HepG2 (cell line): ENCODE data around the gene EPX. TPM values are rescaled to one million over a fixed set of nuclear protein-coding genes. Genes with fewer than 3 reads are reported as not detected.

Experiments used
- ATM ChIP-seq: fragments of 450-650 bp; IDR thresholded peaks from 2 replicates; pipeline ENCODE4 v1.7.1; 2017; ENCODE audit warnings: mild to moderate bottlenecking, borderline replicate concordance
- HOXA3 ChIP-seq: sonication (generic); formaldehyde crosslinking; IDR thresholded peaks from 2 replicates; pipeline ENCODE4 v1.5.0; 2020; ENCODE audit warnings: missing genetic modification reagents
- KAT8 ChIP-seq: IDR thresholded peaks from 2 replicates; pipeline ENCODE4 v1.6.1; 2016; ENCODE audit warnings: missing genetic modification reagents, missing compliant biosample characterization
- NFATC3 ChIP-seq: sonication (generic); formaldehyde crosslinking; IDR thresholded peaks from 2 replicates; pipeline ENCODE4 v1.5.1; 2020; ENCODE audit warnings: mild to moderate bottlenecking, missing genetic modification reagents
- NFKB2 ChIP-seq: sonication (generic); formaldehyde crosslinking; IDR thresholded peaks from 2 replicates; pipeline ENCODE4 v1.4.0; 2020; ENCODE audit warnings: missing genetic modification reagents, borderline replicate concordance
- PCBP2 ChIP-seq: fragments of 200-400 bp; formaldehyde crosslinking; optimal IDR thresholded peaks from 2 replicates; pipeline ENCODE3; 2018; ENCODE audit warnings: low read length, low read depth; ENCODE audit not compliant: poor library complexity, severe bottlenecking
- PHF21A ChIP-seq: sonication (generic); formaldehyde crosslinking; IDR thresholded peaks from 2 replicates; pipeline ENCODE4 v1.5.0; 2020; ENCODE audit warnings: mild to moderate bottlenecking, missing genetic modification reagents
- PHF5A ChIP-seq: IDR thresholded peaks from one replicate; pipeline ENCODE4 v1.6.1; 2018; ENCODE audit warnings: low read depth, missing genetic modification reagents; ENCODE audit not compliant: unreplicated experiment
- PHF8 ChIP-seq: sonication (generic); formaldehyde crosslinking; IDR thresholded peaks from 2 replicates; pipeline ENCODE4 v1.5.0; 2020; ENCODE audit warnings: missing genetic modification reagents
- SP1 ChIP-seq, 2 experiments: fragments of 450-650 bp in 1 of 2; sonication (generic) in 1 of 2; formaldehyde crosslinking in 1 of 2; IDR thresholded peaks; 2 replicates each; pipeline versions ENCODE4 v1.4.0 to v1.6.1; 2016 to 2020; ENCODE audit warnings: missing genetic modification reagents in 1 of 2
- ZFP36L2 ChIP-seq: sonication (generic); formaldehyde crosslinking; IDR thresholded peaks from 2 replicates; pipeline ENCODE4 v1.4.0; 2020; ENCODE audit warnings: missing genetic modification reagents
- ZNF205 ChIP-seq: IDR thresholded peaks from 2 replicates; pipeline ENCODE4 v1.6.1; 2018; ENCODE audit warnings: missing biosample characterization, missing genetic modification reagents
- ZNF614 ChIP-seq: IDR thresholded peaks from 2 replicates; pipeline ENCODE4 v1.6.1; 2018; ENCODE audit warnings: missing biosample characterization, missing genetic modification reagents, inconsistent platforms, borderline replicate concordance
- ZNF747 ChIP-seq: sonication (generic); formaldehyde crosslinking; IDR thresholded peaks from 2 replicates; pipeline ENCODE4 v1.8.1; 2023; ENCODE audit warnings: missing genetic modification reagents, mild to moderate bottlenecking, borderline replicate concordance
- polyA plus RNA-seq, 8 experiments: library from polyadenylated mRNA; depleted of rRNA in 3 of 8; stranded (reverse) in 7 of 8; unstranded in 1 of 8; fragments of >200 nt; fragmentation: Illumina TruSeq in 4 of 8; extraction: Trizol in 4 of 8; gene quantifications; 2 replicates each; pipeline versions ENCODE4 v1.2.1 to v1.2.3, GENCODE V29; 2011 to 2016; ENCODE audit warnings: low read depth in 4 of 8, missing spikeins in 1 of 8, mixed read lengths in 1 of 8; ENCODE audit not compliant: insufficient read depth in 1 of 8
- total RNA-seq, 5 experiments: library from RNA; depleted of rRNA; stranded (reverse); fragments of >200 nt; fragmentation: Illumina TruSeq; extraction: Trizol; gene quantifications; 2 replicates each; pipeline ENCODE4 v1.2.3, GENCODE V29; 2016; ENCODE audit warnings: low read depth in 1 of 5
- TF ChIP-seq, protein P1 (sequence below): fragments of 450-650 bp; IDR thresholded peaks from 2 replicates; pipeline ENCODE4 v1.6.1; 2016
- TF ChIP-seq, protein P2 (sequence below): sonication (generic); formaldehyde crosslinking; IDR thresholded peaks from 2 replicates; pipeline ENCODE4 v1.5.0; 2020; ENCODE audit warnings: mild to moderate bottlenecking, missing genetic modification reagents
- TF ChIP-seq, protein P3 (sequence below): sonication (generic); formaldehyde crosslinking; IDR thresholded peaks from 2 replicates; pipeline ENCODE4 v1.4.0; 2020; ENCODE audit warnings: missing genetic modification reagents
- TF ChIP-seq, protein P4 (sequence below): sonication (generic); formaldehyde crosslinking; IDR thresholded peaks from 2 replicates; pipeline ENCODE4 v1.4.0; 2020; ENCODE audit warnings: missing genetic modification reagents, borderline replicate concordance

Gene EPX
- total and polyA plus RNA-seq, 2 of the 13 experiments (the other 11 are each of a cell fraction or from before 2014, with no cell fraction given): not detected

DNA sequence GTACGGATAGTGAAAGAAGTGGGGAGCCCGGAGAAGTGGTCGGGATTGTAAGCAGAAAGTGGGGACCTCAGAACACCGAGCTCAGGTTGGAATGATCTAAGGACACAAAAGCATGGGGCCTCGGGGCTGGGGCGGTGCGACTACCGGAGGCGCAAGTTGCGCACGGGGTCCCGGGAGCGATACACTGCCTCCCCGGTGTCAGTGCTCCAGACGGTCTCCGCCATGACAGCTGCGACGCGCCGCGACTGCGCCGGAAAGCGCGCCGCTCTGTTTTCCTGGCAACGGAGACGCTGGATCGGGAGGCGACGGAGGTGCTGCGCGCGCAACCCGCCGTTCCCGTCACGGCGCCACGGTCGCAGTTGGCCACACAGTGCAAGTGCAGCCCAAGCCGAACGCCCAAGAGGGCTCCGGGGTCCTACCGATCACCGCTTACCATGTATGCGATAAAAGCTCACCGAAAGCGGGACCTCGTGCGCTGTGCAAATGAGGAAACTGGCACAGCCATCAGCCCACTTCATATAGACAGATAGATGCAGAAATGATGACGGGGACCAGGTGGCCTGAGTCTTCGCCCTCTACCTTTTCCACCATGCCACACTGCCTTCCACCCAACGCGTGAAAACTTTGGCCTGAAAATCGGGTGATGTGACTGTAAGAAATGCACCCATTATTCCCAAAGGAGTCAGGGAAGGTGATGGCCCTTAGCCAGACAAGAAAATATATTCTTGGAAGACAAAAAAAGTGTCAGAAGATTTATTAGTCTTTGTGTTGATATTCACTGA, 26.7 kb downstream of the EPX start, which contains the start of gene MKS1 (continued):
- TF ChIP-seq PHF21A (peak; percentile 46; the same call in 1 of the 2 replicates), NFATC3 (CRISPR knock-in tag) (peak; percentile 85; the same call in 1 of the 2 replicates), ATM (no peak), ZFP36L2 (no peak; the same call in 1 of the 2 replicates), PHF8 (peak; percentile 92), ZNF614 (CRISPR knock-in tag) (peak; percentile 89), NFKB2 (CRISPR knock-in tag) (peak; percentile 97), SP1 (IDR thresholded peaks at IDR 0.05) (no peak), SP1 (CRISPR knock-in tag; IDR thresholded peaks at IDR 0.05) (peak; percentile 68), ZNF205 (CRISPR knock-in tag) (peak; percentile 62; the same call in 1 of the 2 replicates), PHF5A (CRISPR knock-in tag) (no peak), PCBP2 (no peak), KAT8 (peak; percentile 98), HOXA3 (CRISPR knock-in tag) (peak; percentile 97), ZNF747 (CRISPR knock-in tag) (peak; percentile 97)
- TF ChIP-seq, protein P1, sequence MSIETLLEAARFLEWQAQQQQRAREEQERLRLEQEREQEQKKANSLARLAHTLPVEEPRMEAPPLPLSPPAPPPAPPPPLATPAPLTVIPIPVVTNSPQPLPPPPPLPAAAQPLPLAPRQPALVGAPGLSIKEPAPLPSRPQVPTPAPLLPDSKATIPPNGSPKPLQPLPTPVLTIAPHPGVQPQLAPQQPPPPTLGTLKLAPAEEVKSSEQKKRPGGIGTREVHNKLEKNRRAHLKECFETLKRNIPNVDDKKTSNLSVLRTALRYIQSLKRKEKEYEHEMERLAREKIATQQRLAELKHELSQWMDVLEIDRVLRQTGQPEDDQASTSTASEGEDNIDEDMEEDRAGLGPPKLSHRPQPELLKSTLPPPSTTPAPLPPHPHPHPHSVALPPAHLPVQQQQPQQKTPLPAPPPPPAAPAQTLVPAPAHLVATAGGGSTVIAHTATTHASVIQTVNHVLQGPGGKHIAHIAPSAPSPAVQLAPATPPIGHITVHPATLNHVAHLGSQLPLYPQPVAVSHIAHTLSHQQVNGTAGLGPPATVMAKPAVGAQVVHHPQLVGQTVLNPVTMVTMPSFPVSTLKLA: peak; percentile 57; the same call in 1 of the 2 replicates
- TF ChIP-seq, protein P2, sequence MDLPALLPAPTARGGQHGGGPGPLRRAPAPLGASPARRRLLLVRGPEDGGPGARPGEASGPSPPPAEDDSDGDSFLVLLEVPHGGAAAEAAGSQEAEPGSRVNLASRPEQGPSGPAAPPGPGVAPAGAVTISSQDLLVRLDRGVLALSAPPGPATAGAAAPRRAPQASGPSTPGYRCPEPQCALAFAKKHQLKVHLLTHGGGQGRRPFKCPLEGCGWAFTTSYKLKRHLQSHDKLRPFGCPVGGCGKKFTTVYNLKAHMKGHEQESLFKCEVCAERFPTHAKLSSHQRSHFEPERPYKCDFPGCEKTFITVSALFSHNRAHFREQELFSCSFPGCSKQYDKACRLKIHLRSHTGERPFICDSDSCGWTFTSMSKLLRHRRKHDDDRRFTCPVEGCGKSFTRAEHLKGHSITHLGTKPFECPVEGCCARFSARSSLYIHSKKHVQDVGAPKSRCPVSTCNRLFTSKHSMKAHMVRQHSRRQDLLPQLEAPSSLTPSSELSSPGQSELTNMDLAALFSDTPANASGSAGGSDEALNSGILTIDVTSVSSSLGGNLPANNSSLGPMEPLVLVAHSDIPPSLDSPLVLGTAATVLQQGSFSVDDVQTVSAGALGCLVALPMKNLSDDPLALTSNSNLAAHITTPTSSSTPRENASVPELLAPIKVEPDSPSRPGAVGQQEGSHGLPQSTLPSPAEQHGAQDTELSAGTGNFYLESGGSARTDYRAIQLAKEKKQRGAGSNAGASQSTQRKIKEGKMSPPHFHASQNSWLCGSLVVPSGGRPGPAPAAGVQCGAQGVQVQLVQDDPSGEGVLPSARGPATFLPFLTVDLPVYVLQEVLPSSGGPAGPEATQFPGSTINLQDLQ (CRISPR knock-in tag): 0 out of 2 replicates have a peak, but pooled peaks have one; percentile 82
- TF ChIP-seq, protein P3, sequence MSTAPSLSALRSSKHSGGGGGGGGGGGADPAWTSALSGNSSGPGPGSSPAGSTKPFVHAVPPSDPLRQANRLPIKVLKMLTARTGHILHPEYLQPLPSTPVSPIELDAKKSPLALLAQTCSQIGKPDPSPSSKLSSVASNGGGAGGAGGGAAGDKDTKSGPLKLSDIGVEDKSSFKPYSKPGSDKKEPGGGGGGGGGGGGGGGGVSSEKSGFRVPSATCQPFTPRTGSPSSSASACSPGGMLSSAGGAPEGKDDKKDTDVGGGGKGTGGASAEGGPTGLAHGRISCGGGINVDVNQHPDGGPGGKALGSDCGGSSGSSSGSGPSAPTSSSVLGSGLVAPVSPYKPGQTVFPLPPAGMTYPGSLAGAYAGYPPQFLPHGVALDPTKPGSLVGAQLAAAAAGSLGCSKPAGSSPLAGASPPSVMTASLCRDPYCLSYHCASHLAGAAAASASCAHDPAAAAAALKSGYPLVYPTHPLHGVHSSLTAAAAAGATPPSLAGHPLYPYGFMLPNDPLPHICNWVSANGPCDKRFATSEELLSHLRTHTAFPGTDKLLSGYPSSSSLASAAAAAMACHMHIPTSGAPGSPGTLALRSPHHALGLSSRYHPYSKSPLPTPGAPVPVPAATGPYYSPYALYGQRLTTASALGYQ (CRISPR knock-in tag): peak; percentile 60; the same call in 1 of the 2 replicates
- TF ChIP-seq, protein P4, sequence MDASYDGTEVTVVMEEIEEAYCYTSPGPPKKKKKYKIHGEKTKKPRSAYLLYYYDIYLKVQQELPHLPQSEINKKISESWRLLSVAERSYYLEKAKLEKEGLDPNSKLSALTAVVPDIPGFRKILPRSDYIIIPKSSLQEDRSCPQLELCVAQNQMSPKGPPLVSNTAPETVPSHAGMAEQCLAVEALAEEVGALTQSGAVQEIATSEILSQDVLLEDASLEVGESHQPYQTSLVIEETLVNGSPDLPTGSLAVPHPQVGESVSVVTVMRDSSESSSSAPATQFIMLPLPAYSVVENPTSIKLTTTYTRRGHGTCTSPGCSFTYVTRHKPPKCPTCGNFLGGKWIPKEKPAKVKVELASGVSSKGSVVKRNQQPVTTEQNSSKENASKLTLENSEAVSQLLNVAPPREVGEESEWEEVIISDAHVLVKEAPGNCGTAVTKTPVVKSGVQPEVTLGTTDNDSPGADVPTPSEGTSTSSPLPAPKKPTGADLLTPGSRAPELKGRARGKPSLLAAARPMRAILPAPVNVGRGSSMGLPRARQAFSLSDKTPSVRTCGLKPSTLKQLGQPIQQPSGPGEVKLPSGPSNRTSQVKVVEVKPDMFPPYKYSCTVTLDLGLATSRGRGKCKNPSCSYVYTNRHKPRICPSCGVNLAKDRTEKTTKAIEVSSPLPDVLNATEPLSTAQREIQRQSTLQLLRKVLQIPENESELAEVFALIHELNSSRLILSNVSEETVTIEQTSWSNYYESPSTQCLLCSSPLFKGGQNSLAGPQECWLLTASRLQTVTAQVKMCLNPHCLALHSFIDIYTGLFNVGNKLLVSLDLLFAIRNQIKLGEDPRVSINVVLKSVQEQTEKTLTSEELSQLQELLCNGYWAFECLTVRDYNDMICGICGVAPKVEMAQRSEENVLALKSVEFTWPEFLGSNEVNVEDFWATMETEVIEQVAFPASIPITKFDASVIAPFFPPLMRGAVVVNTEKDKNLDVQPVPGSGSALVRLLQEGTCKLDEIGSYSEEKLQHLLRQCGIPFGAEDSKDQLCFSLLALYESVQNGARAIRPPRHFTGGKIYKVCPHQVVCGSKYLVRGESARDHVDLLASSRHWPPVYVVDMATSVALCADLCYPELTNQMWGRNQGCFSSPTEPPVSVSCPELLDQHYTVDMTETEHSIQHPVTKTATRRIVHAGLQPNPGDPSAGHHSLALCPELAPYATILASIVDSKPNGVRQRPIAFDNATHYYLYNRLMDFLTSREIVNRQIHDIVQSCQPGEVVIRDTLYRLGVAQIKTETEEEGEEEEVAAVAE (CRISPR knock-in tag): peak; percentile 75; the same call in 1 of the 2 replicates
